Tibial nerve (tissue), 4 donors: ENCODE measurements around the gene LRPAP1. TPM values are rescaled to one million over a fixed set of nuclear protein-coding genes. Genes with fewer than 3 reads are reported as not detected.

ENCODE experiments used
- DNase-seq, 2 donors: peaks; one replicate each; pipeline ENCODE4 v3.0.0-alpha.2; 2019; ENCODE audit warnings: low spot score in 2 of 2
- H3K27ac ChIP-seq, 4 donors: fragments of 200-600 bp; sonication (generic) in 3 of 4; one replicate each; pipeline ENCODE4 v1.5.1; 2017 to 2019; ENCODE audit warnings: mild to moderate bottlenecking in 1 of 4
- H3K27me3 ChIP-seq, 2 donors: fragments of 200-600 bp; sonication (generic) in 1 of 2; one replicate each; pipeline versions ENCODE4 v1.5.1 to v1.6.0; 2017 to 2019
- H3K36me3 ChIP-seq, 3 donors: fragments of 200-600 bp; sonication (generic); one replicate each; pipeline ENCODE4 v1.5.1; 2018 to 2019
- H3K4me1 ChIP-seq, 4 donors: fragments of 200-600 bp; sonication (generic) in 3 of 4; one replicate each; pipeline ENCODE4 v1.5.1; 2017 to 2019
- H3K4me3 ChIP-seq, 4 donors: fragments of 200-600 bp; sonication (generic) in 3 of 4; one replicate each; pipeline ENCODE4 v1.5.1; 2017 to 2019; ENCODE audit warnings: mild to moderate bottlenecking in 1 of 4, moderate library complexity in 1 of 4
- H3K9me3 ChIP-seq, 4 donors: fragments of 200-600 bp; sonication (generic) in 3 of 4; one replicate each; pipeline ENCODE4 v1.5.1; 2017 to 2019
- EP300 ChIP-seq, 2 donors: sonication (generic); formaldehyde crosslinking; IDR thresholded peaks; one replicate each; pipeline ENCODE4 v1.6.1; 2017; ENCODE audit warnings: antibody characterized with exemption in 2 of 2, mild to moderate bottlenecking in 1 of 2
- POLR2A ChIP-seq, 2 donors: fragments of 450-650 bp; IDR thresholded peaks; one replicate each; pipeline ENCODE4 v1.6.1; 2017; ENCODE audit warnings: antibody characterized with exemption in 2 of 2, mild to moderate bottlenecking in 2 of 2, moderate library complexity in 2 of 2
- WGBS, 2 donors: methylation state at CpG; one replicate each; pipeline ENCODE4 v1.1.5; 2018; 5-methylcytosine and 5-hydroxymethylcytosine counted together
- total RNA-seq, 4 donors: library from RNA; depleted of rRNA; stranded (reverse); fragments of >200 nt; gene quantifications; one replicate each; pipeline ENCODE4 v1.1.0, GENCODE V29; 2016
- TF ChIP-seq, protein P1 (sequence below), 5 experiments: fragments of 200-600 bp in 3 of 5; fragments of 450-650 bp in 2 of 5; sonication (generic) in 3 of 5; IDR thresholded peaks; one replicate each; pipeline ENCODE4 v1.5.1; 2016 to 2019; ENCODE audit warnings: antibody characterized with exemption in 5 of 5, mild to moderate bottlenecking in 3 of 5, moderate library complexity in 2 of 5

Gene LRPAP1
- total RNA-seq, 4 donors from 2014 or later, result 68.1 to 169 (median 108) TPM

DNA sequence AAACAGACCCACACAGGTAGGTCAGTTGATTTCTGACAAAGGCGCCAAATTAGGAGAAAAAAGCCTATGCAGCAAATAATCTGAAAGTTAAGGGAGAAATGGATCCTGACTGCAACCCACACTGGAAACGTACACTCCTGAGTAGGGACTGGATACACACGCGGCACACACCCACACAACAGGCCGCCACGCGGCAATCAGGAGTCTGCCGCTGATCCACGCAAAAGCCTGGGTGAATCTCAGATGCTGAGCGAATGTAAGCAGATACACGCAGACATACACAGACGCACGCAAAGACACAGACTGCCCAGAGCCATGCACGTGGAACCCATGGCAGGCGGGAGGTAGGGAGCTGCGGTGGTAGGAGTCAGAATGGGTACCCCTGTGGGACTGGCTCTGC, 21.7 kb downstream of the LRPAP1 start:
- H3K4me3 ChIP-seq, result no peak overlapping the region
- TF ChIP-seq EP300 (IDR thresholded peaks at IDR 0.05), result no peak
- no peak for TF ChIP-seq POLR2A (IDR thresholded peaks at IDR 0.05)
- TF ChIP-seq, protein P1, sequence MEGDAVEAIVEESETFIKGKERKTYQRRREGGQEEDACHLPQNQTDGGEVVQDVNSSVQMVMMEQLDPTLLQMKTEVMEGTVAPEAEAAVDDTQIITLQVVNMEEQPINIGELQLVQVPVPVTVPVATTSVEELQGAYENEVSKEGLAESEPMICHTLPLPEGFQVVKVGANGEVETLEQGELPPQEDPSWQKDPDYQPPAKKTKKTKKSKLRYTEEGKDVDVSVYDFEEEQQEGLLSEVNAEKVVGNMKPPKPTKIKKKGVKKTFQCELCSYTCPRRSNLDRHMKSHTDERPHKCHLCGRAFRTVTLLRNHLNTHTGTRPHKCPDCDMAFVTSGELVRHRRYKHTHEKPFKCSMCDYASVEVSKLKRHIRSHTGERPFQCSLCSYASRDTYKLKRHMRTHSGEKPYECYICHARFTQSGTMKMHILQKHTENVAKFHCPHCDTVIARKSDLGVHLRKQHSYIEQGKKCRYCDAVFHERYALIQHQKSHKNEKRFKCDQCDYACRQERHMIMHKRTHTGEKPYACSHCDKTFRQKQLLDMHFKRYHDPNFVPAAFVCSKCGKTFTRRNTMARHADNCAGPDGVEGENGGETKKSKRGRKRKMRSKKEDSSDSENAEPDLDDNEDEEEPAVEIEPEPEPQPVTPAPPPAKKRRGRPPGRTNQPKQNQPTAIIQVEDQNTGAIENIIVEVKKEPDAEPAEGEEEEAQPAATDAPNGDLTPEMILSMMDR (IDR thresholded peaks at IDR 0.05), result no peak
- 92 to 94% methylated on average over 16 of the region's 16 CpGs for WGBS, 2 donors
- no peaks in the 10 kb centered on the region for H3K27me3 ChIP-seq
- H3K9me3 ChIP-seq, result no peaks in the 10 kb centered on the region
- H3K27ac ChIP-seq, result no peak overlapping the region
- DNase-seq, result no peak
- no peaks in the 10 kb centered on the region for H3K4me1 ChIP-seq
- peaks cover 0 to 97% (median 19%) of the 10 kb centered on the region in 3 donors for H3K36me3 ChIP-seq

DNA sequence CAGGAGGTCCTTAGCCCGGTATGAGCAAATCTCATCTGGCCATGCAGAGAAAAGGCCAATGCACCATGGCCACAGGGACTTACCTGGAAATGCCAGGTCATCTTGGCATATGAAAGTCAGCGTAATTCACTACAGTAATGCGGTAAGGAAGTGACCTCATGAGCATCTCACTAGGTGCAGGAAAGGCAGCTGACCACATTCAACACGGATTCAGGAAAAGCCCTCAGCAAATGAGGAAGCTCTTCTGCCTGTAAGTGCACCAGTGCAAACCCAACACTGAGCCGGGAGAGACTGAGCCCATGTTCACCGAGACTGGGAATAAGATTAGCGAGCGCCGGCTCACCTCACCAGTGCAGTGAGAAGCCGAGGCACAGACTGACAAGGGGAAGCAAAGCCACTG, 23.7 kb downstream of the LRPAP1 start:
- no peaks in the 10 kb centered on the region for H3K27me3 ChIP-seq
- no peak overlapping the region for H3K27ac ChIP-seq
- H3K9me3 ChIP-seq, result no peaks in the 10 kb centered on the region
- DNase-seq, result no peak
- H3K4me1 ChIP-seq, result no peaks in the 10 kb centered on the region
- H3K4me3 ChIP-seq, result no peak overlapping the region
- WGBS, 2 donors, result 85 to 88% methylated on average over 10 of the region's 10 CpGs
- TF ChIP-seq, protein P1 (IDR thresholded peaks at IDR 0.05), result no peak
- no peak for TF ChIP-seq POLR2A (IDR thresholded peaks at IDR 0.05)
- no peak for TF ChIP-seq EP300 (IDR thresholded peaks at IDR 0.05)
- H3K36me3 ChIP-seq, result peaks cover 0 to 97% (median 17%) of the 10 kb centered on the region in 3 donors

DNA sequence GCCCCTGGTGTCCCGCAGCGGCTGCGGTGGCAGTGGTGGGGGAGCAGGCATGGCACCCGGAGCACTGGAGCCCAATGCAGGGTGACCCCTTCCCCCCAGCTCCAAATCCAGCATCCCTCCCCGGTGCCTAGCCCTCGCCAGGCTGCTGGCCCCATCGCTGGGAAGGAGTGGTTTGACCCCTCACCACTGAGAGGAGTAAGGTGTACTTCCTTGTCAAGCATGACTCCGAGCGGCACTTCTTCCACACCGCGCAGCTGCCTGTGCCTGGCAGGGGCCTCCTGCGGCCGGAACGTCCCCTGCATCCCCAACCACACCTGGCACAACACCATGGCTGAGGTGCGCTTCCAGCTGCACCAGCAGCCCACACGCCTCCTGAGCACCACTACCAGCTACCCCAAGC, 27.0 kb downstream of the LRPAP1 start:
- Histone ChIP-seq H3K9me3 (no peaks in the 10 kb centered on the region), H3K4me1 (no peaks in the 10 kb centered on the region), H3K4me3 (no peak overlapping the region), H3K27ac (no peak overlapping the region), H3K36me3 (peaks cover 0 to 98% (median 2%) of the 10 kb centered on the region in 3 donors), H3K27me3 (no peaks in the 10 kb centered on the region)
- DNase-seq, result no peak
- TF ChIP-seq, protein P1 (IDR thresholded peaks at IDR 0.05), result no peak
- TF ChIP-seq EP300 (IDR thresholded peaks at IDR 0.05) (no peak), POLR2A (IDR thresholded peaks at IDR 0.05) (no peak)
- WGBS, 2 donors, result 92 to 99% methylated on average over 12 to 13 of the region's 16 CpGs

DNA sequence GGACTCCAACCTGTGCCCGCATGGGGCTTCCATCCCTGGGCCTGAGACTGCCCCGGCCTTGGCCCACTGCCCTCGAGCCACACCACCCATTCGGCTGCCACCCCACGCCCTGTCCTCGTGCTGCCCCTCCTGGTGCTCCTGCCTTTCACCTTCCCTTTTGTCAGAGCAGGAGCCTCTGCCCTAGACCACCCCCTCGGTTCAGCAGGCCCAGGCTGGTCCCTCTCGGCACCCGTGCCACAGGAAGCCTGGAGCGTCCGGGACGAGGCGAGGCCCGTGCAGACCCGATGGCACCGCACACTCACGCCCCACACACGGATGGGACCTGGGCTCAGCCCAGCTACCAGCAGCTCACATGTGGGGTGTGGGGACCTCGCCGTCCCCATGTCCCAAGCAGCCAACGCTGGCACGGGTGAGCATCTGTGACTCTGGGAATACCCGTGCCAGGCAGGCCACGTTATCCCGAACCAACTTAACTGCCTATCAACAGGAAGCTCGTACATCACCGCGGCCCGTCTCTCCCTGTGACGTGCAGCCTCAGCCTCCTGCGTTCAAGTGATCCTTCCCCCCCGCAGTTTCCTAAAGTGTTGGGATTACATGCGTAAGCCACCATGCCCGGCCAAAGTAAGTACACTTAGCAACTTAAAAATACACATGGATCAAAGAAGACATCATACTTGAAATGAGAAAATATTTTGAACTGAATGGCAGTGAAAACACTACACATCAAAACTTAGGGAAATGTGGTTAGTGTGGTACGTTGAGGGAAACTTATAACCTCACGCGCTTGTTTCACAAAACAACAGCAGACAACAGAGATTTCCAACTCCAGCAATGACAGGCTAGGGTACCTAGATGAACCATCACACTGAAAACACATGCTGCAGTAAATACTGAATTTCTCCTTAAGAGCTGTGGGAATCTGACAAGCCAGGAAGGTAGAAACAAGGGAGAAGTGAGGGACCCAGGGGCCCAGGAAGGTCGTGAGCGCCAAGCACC, 29.0 kb downstream of the LRPAP1 start:
- WGBS, 2 donors, result 90 to 92% methylated on average over 39 of the region's 39 CpGs
- no peaks in the 10 kb centered on the region for H3K27me3 ChIP-seq
- peaks cover 0 to 95% (median 0%) of the 10 kb centered on the region in 3 donors for H3K36me3 ChIP-seq
- H3K27ac ChIP-seq, result no peak overlapping the region
- H3K4me3 ChIP-seq, result no peak overlapping the region
- H3K4me1 ChIP-seq, result no peaks in the 10 kb centered on the region
- H3K9me3 ChIP-seq, result no peaks in the 10 kb centered on the region
- DNase-seq, result no peak
- TF ChIP-seq, protein P1 (IDR thresholded peaks at IDR 0.05), result no peak
- no peak for TF ChIP-seq POLR2A (IDR thresholded peaks at IDR 0.05)
- TF ChIP-seq EP300 (IDR thresholded peaks at IDR 0.05), result no peak

DNA sequence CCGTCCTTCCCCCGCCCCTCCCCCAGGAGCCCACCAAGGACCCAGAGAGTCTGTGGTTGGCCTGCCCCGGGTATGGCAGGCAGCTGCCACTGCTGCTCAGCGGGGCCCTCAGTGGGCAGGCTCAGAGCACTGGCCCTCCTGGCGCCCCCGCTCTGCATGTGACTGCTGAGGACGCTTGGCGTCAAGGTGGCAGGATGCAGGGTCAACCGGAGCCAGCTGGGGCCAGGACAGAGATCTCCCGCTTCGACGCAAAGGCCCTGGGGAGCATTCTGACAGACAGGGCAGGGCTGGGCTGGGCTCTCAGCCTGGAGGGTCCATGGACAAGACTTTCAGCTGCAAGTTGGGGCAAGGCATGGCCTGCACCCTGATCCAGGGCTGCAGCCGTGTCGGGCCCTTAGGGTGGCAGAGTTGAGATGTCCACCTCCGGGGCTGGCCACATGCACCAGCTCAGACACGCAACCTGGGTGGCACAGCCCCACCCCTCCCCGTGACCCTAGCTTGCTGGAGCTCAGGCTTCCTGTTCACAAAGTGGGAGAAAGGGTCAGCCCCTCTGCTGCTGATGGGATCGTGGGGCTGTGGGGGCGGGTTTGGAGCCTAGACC, 30.3 kb downstream of the LRPAP1 start:
- no peak overlapping the region for H3K4me3 ChIP-seq
- no peak for DNase-seq
- 79 to 83% methylated on average over 15 to 18 of the region's 19 CpGs for WGBS, 2 donors
- TF ChIP-seq, protein P1 (IDR thresholded peaks at IDR 0.05), result no peak
- TF ChIP-seq EP300 (IDR thresholded peaks at IDR 0.05) (no peak), POLR2A (IDR thresholded peaks at IDR 0.05) (no peak)
- H3K27ac ChIP-seq, result no peak overlapping the region
- H3K27me3 ChIP-seq, result peaks cover 0 to under 1% of the 10 kb centered on the region in 2 donors
- no peaks in the 10 kb centered on the region for H3K9me3 ChIP-seq
- no peaks in the 10 kb centered on the region for H3K4me1 ChIP-seq
- peaks cover 0 to 93% (median 0%) of the 10 kb centered on the region in 3 donors for H3K36me3 ChIP-seq
